Naive thymus-derived CD8-positive, alpha-beta T cell (primary cell): ENCODE measurements around the gene ME2. TPM values are rescaled to one million over a fixed set of nuclear protein-coding genes. Genes with fewer than 3 reads are reported as not detected.
"Not testable (repeated sequence)": the region's sequence is repeated elsewhere in the genome, so short reads cannot be mapped to it uniquely, and the experiment has no call there.

Experiments
- ATAC-seq, 2 donors: fragments of 150-1000 bp; cut with Tn5 transposase in 1 of 2; sonication (Bioruptor Pico), chemical (Tn5 transposase) in 1 of 2; 1 replicate in 1 of 2; 2 replicates in 1 of 2; pipeline ENCODE4 v1.10.0; 2021; ENCODE audit warnings: mild to moderate bottlenecking in 2 of 2, moderate library complexity in 2 of 2
- POLR2A ChIA-PET: fragments of 350-600 bp; sonication (Branson Sonifier 250); formaldehyde crosslinking; loops from one replicate; lab custom pipeline; 2021; ENCODE audit warnings: antibody characterized with exemption; lab: Charles Lee
- DNase-seq, 10 donors: peaks; one replicate each; pipeline versions ENCODE4 v3.0.0 to v3.0.0-alpha.2; 2020 to 2022
- H3K27ac Mint-ChIP-seq, 10 donors: one replicate each; pipeline ENCODE4 v1.8.0; 2020 to 2022; ENCODE audit warnings: mild to moderate bottlenecking in 10 of 10, mixed read lengths in 10 of 10, moderate library complexity in 4 of 10, inconsistent platforms in 1 of 10
- H3K27me3 Mint-ChIP-seq, 5 donors: one replicate each; pipeline ENCODE4 v1.8.0; 2021 to 2022; ENCODE audit warnings: mixed read lengths in 5 of 5
- H3K36me3 Mint-ChIP-seq, 3 donors: one replicate each; pipeline ENCODE4 v1.8.0; 2020 to 2022; ENCODE audit warnings: mixed read lengths in 3 of 3, mild to moderate bottlenecking in 2 of 3, inconsistent platforms in 1 of 3
- H3K4me1 Mint-ChIP-seq, 4 donors: one replicate each; pipeline ENCODE4 v1.8.0; 2021 to 2022; ENCODE audit warnings: mixed read lengths in 4 of 4
- H3K4me3 Mint-ChIP-seq, 10 donors: one replicate each; pipeline ENCODE4 v1.8.0; 2020 to 2022; ENCODE audit warnings: mild to moderate bottlenecking in 10 of 10, mixed read lengths in 10 of 10, moderate library complexity in 6 of 10, inconsistent platforms in 1 of 10
- H3K9me3 Mint-ChIP-seq, 9 donors: one replicate each; pipeline ENCODE4 v1.8.0; 2020 to 2022; ENCODE audit warnings: mixed read lengths in 9 of 9, mild to moderate bottlenecking in 3 of 9, inconsistent platforms in 1 of 9, moderate library complexity in 1 of 9
- polyA plus RNA-seq, 3 donors: library from polyadenylated mRNA; unstranded; fragments of 300-500 nt; fragmentation: Illumina TruSeq; gene quantifications; one replicate each; pipeline ENCODE4 v1.2.3, GENCODE V29; 2021
- total RNA-seq, 8 experiments: library from RNA in 2 of 8; stranded (reverse) in 2 of 8; gene quantifications; one replicate each; pipeline ENCODE4 v1.2.3 and lab custom pipeline; 2021 to 2026

The ME2 gene
- 10 to 100 TPM; 38.1 to 44.5 TPM for total RNA-seq
- 10 to 100 TPM; 39.0 to 52.3 (median 42.0) TPM for polyA plus RNA-seq
- 57.1 to 152 (median 77.5) reads per million in 6 experiments for total RNA-seq (lab: John Stamatoyannopoulos, UW)

GRCh38 chr18:50878345-50879301 is at the start of gene ME2:
TSS of gene ME2 (plus strand) at chr18:50879118. CDS start at chr18:50895821, 16,703 bp downstream.
- DNase-seq (peak; percentile 77 to 94 (median 88)), ATAC-seq (peak; percentile 88 to 90)
- POLR2A ChIA-PET, result interaction anchor here (0.8 to 3.0 kb wide), 14 partner anchors 10 to 1391 kb away, joined by 3 to 69 read pairs (median 3); partner anchors contain the start of genes C18orf32, ELAC1, MEX3C and MRO
- H3K27ac Mint-ChIP-seq, result peak within 1 kb of the TSS; percentile 95 to 99 (median 98)
- no peaks in the 10 kb centered on the region for H3K9me3 Mint-ChIP-seq
- peaks cover 0 to 5% (median 0%) of the 10 kb centered on the region in 3 donors for H3K36me3 Mint-ChIP-seq
- peak within 1 kb of the TSS; percentile 91 to 99 (median 98) for H3K4me3 Mint-ChIP-seq
- peaks cover 14 to 38% (median 32%) of the 10 kb centered on the region in 4 donors for H3K4me1 Mint-ChIP-seq
- peaks cover 0 to 3% (median 0%) of the 10 kb centered on the region in 5 donors for H3K27me3 Mint-ChIP-seq

GRCh38 chr18:50829644-50830043 is 49.3 kb upstream of the ME2 start:
- H3K27me3 Mint-ChIP-seq, result no peaks in the 10 kb centered on the region
- DNase-seq (no peak), ATAC-seq (no peak)
- H3K4me3 Mint-ChIP-seq, result no peak overlapping the region
- H3K36me3 Mint-ChIP-seq, result no peaks in the 10 kb centered on the region
- H3K9me3 Mint-ChIP-seq, result no peaks in the 10 kb centered on the region
- peaks cover 0 to 5% (median 0%) of the 10 kb centered on the region in 4 donors for H3K4me1 Mint-ChIP-seq
- POLR2A ChIA-PET, result no interaction called here
- no peak overlapping the region for H3K27ac Mint-ChIP-seq

DNA sequence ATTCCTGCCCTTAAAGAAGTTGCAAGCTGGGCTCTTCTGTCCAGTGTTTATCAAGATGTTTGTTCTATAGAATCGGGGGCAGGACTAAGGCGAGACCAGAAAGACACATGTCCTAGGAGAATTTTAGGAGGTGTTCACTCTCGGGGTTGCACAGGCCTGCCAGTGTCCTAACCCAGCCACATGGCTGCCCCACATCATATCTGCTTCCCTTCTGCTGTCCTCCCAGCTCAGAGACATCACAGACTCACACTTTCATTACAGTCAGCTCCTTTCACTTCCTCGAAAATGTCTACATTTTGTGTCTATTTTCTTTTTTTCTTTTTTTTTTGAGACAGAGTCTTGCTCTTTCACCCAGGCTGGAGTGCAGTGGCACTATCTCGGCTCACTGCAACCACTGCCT is 48.4 kb upstream of the ME2 start:
- Mint-ChIP-seq H3K9me3 (no peaks in the 10 kb centered on the region), H3K27ac (no peak overlapping the region), H3K36me3 (no peaks in the 10 kb centered on the region), H3K4me1 (peaks cover 0 to 5% (median 0%) of the 10 kb centered on the region in 4 donors), H3K27me3 (no peaks in the 10 kb centered on the region), H3K4me3 (no peak overlapping the region)
- DNase-seq, result no peak
- POLR2A ChIA-PET, result no interaction called here
- ATAC-seq, result no peak

- H3K4me1 Mint-ChIP-seq, result peaks cover 0 to 11% (median 2%) of the 10 kb centered on the region in 4 donors
- H3K27ac Mint-ChIP-seq, result peak overlapping the region in 1 of 10 donors; percentile 49
- no peaks in the 10 kb centered on the region for H3K36me3 Mint-ChIP-seq
- no peak overlapping the region for H3K4me3 Mint-ChIP-seq
- H3K9me3 Mint-ChIP-seq, result no peaks in the 10 kb centered on the region
- ATAC-seq (no peak), DNase-seq (no peak)
- peaks cover 0 to 2% (median 0%) of the 10 kb centered on the region in 5 donors for H3K27me3 Mint-ChIP-seq
- POLR2A ChIA-PET, result no interaction called here
Measured at GRCh38 chr18:50832754-50833153, 46.2 kb upstream of the ME2 start.

DNA sequence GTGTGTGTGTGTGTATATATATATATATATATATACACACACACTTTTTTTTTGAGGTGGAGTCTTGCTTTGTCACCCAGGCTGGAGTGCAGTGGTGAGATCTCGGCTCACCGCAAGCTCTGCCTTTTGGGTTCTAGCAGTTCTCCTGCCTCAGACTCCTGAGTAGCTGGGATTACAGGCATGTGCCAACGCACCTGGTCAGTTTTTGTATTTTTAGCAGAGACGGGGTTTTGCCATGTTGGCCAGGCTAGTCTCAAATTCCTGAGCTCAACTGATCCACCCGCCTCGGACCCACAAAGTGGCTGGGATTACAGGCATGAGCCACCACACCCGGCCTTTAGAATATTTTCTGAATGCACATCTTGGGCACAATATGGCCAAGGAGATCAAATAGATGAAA is 45.4 kb upstream of the ME2 start:
- POLR2A ChIA-PET, ATAC-seq, H3K9me3 Mint-ChIP-seq: not testable (repeated sequence)

DNA sequence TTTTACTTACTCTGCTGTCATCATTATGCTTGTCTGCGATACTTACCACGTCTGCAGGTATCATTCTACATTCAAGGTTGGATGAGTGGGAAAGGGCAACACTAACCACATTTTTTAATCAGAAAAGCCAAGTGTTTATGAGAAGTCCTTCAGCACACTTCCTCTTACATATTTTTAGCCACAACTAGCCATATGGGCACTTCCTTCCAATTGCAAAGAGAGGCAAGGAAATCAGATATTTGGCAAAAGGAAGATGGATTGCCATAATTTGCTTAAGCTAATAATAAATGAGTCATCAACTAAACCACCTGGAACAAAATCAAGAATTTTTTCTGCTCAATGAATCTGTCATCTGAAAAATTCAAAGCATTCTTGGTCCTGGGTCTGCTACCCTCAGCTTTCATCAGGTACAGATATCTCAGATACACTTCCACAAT is 42.4 kb upstream of the ME2 start:
- Mint-ChIP-seq H3K36me3 (no peaks in the 10 kb centered on the region), H3K4me3 (no peak overlapping the region), H3K4me1 (peaks cover 0 to 7% (median 2%) of the 10 kb centered on the region in 4 donors), H3K27ac (no peak overlapping the region), H3K9me3 (no peaks in the 10 kb centered on the region), H3K27me3 (peaks cover 0 to 11% (median 3%) of the 10 kb centered on the region in 5 donors)
- POLR2A ChIA-PET, result interaction anchor here (0.7 kb wide), 1 partner anchor 1903 kb away, joined by 5 read pairs; no protein-coding TSS in a partner anchor
- DNase-seq (no peak), ATAC-seq (no peak)

More for the DNA sequence above, 45.4 kb upstream of the ME2 start:
- not testable (repeated sequence) for H3K27me3 Mint-ChIP-seq, DNase-seq, H3K27ac Mint-ChIP-seq, H3K4me3 Mint-ChIP-seq, H3K36me3 Mint-ChIP-seq
- peaks cover 0 to 11% (median 2%) of the 10 kb centered on the region in 4 donors for H3K4me1 Mint-ChIP-seq

DNA sequence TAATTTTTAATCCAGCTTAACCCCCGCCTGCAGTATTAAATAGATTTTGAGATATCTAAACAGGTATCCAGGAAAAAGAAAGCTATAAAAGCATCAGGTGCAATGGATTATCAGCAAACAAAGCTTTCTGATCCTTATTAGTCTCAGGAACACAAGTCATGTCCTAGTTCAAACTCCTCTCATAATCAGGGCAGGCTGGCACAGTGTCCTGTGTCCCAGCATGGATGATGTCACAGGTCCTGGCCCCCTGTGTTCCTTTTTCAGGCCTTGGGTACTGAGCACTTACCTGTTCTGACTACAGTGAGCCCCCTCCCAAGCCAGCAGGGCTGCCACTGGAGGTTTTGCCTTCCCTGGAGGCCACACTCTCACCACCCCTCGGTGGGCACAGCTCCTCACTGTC is 39.6 kb upstream of the ME2 start:
- Mint-ChIP-seq H3K4me3 (no peak overlapping the region), H3K9me3 (no peaks in the 10 kb centered on the region), H3K36me3 (no peaks in the 10 kb centered on the region), H3K4me1 (peaks cover 0 to 7% (median 2%) of the 10 kb centered on the region in 4 donors), H3K27ac (no peak overlapping the region), H3K27me3 (peaks cover 0 to 14% (median 3%) of the 10 kb centered on the region in 5 donors)
- ATAC-seq, result no peak
- POLR2A ChIA-PET, result no interaction called here
- DNase-seq, result no peak

GRCh38 chr18:50839996-50840395 is 38.9 kb upstream of the ME2 start:
- no peak for DNase-seq
- peaks cover 0 to 14% (median 3%) of the 10 kb centered on the region in 5 donors for H3K27me3 Mint-ChIP-seq

DNA sequence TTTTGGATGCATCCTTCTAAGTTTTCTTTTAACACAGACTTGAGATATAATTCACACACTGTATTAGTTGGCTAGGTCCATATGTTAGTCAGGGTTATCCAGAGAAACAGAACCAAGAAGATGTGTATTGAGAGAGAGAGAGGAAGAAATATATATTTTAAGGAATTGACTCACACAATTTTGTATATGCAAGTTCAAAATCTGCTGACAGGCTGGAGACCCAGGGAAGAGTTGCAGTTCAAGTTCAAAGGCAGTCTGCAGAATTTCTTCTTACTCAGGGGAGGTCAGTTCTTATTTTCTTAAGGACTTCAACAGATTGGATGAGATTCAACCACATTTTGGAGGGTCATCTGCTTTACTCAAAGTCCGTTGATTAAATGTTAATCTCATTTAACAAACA is 36.1 kb upstream of the ME2 start:
- no peaks in the 10 kb centered on the region for H3K9me3 Mint-ChIP-seq
- no peak for DNase-seq
- H3K27ac Mint-ChIP-seq, result no peak overlapping the region
- no peaks in the 10 kb centered on the region for H3K4me1 Mint-ChIP-seq
- POLR2A ChIA-PET, result no interaction called here
- no peaks in the 10 kb centered on the region for H3K36me3 Mint-ChIP-seq
- peaks cover 0 to 18% (median 7%) of the 10 kb centered on the region in 5 donors for H3K27me3 Mint-ChIP-seq
- H3K4me3 Mint-ChIP-seq, result no peak overlapping the region
- ATAC-seq, result no peak

More at GRCh38 chr18:50839996-50840395, 38.9 kb upstream of the ME2 start:
- Mint-ChIP-seq H3K27ac (no peak overlapping the region), H3K4me1 (peaks cover 0 to 7% (median 2%) of the 10 kb centered on the region in 4 donors), H3K9me3 (no peaks in the 10 kb centered on the region), H3K36me3 (no peaks in the 10 kb centered on the region), H3K4me3 (no peak overlapping the region)
- ATAC-seq, result no peak
- POLR2A ChIA-PET, result no interaction called here

DNA sequence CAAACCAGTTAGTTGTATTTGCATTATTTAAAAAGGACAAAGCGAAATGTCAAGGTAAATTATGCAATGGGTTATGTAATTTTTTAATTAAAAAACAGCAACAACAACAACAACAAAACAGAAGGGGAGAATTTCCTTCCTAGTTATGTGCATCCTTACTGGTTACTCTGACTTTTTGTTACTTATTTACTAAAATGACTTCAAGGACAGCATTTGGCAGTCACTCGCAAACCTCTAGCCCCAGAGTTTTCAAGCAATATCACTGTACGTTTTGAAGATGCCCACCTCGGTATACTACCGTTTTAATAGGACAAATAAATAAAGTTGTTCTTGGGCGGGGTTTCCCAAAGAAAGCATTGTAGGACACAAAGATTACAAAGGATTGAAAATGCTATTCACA is 34.4 kb upstream of the ME2 start:
- H3K4me3 Mint-ChIP-seq, result no peak overlapping the region
- POLR2A ChIA-PET, result no interaction called here
- H3K27me3 Mint-ChIP-seq, result peaks cover 0 to 17% (median 5%) of the 10 kb centered on the region in 5 donors
- ATAC-seq (no peak), DNase-seq (no peak)
- no peak overlapping the region for H3K27ac Mint-ChIP-seq
- H3K9me3 Mint-ChIP-seq, result no peaks in the 10 kb centered on the region
- no peaks in the 10 kb centered on the region for H3K36me3 Mint-ChIP-seq
- H3K4me1 Mint-ChIP-seq, result no peaks in the 10 kb centered on the region

DNA sequence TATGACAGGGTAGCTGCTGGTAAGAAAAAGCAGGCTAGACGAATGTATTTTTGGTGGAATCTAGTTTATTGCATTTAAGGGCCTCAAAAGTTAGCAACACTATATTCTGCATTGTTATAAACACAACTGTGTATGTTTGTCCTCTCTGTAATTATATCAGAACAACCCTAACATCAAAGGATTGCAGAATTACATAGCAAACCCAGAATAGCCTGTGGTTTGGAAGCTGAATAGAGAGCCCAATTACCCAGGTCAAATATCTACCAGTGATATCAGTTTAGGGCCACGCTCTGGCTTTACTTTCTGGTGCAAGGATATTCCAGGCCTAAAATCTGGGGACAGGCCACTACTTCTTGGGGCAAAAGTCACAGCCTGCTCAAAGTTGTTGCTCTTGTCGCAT is 34.0 kb upstream of the ME2 start:
- ATAC-seq (no peak), DNase-seq (no peak)
- Mint-ChIP-seq H3K9me3 (no peaks in the 10 kb centered on the region), H3K36me3 (no peaks in the 10 kb centered on the region), H3K4me3 (no peak overlapping the region), H3K27ac (no peak overlapping the region), H3K27me3 (peaks cover 0 to 15% (median 5%) of the 10 kb centered on the region in 5 donors), H3K4me1 (no peaks in the 10 kb centered on the region)
- POLR2A ChIA-PET, result no interaction called here

DNA sequence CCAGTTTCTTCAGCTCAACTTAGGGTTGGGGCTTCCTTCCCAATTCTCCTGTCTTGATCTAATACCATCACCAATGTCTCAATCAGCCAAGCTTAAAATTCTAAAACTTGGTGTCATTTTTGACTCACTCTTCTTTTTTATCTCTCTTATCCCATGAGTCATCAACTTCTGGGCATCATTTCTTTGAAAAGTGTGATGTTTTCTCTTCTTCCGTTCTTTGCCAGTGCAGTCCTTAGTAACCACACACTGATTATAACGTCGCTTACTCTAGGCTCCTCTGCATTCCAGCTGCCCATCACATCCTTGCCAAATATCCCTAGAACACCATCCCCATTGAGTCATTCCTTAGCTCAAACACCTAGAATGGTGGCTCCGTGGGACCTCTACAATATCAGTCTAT is 31.7 kb upstream of the ME2 start:
- H3K27ac Mint-ChIP-seq, result no peak overlapping the region

DNA sequence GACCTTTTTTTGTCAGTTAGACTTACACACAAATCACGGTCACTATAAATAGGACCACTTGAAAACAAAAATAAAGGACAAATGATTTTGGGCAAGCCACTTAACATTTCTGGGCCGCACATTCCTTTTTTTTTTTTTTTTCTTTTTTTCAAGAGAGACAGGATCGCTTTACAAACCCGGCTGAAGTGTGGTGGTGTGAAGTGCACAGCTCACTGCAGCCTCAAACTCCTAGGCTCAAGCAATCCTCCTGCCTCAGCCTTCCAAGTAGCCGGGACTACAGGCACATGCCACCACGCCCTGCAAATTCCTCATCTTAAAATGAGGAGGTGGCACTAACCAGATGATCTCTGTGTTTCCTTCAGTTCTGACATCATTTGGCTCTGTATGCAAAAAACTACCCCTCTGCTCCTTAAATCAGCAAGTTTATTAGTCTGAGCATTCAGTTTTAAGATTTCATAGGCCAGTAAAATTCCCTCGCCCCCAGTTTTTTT is 30.8 kb upstream of the ME2 start:
- POLR2A ChIA-PET, result no interaction called here
- H3K4me3 Mint-ChIP-seq, result no peak overlapping the region
- peaks cover 0 to 8% (median 0%) of the 10 kb centered on the region in 3 donors for H3K36me3 Mint-ChIP-seq
- ATAC-seq (no peak), DNase-seq (no peak)
- H3K9me3 Mint-ChIP-seq, result peaks cover 0 to 7% (median 0%) of the 10 kb centered on the region in 9 donors
- H3K4me1 Mint-ChIP-seq, result no peaks in the 10 kb centered on the region
- peaks cover 2 to 15% (median 11%) of the 10 kb centered on the region in 5 donors for H3K27me3 Mint-ChIP-seq
- H3K27ac Mint-ChIP-seq, result no peak overlapping the region

More for the DNA sequence above, 31.7 kb upstream of the ME2 start:
- no peak for ATAC-seq
- DNase-seq, result no peak
- Mint-ChIP-seq H3K36me3 (no peaks in the 10 kb centered on the region), H3K9me3 (no peaks in the 10 kb centered on the region), H3K27me3 (peaks cover 2 to 7% (median 5%) of the 10 kb centered on the region in 5 donors), H3K4me3 (no peak overlapping the region), H3K4me1 (no peaks in the 10 kb centered on the region)
- POLR2A ChIA-PET, result no interaction called here
